Hepatocyte (in vitro differentiated cells): ENCODE measurements around the gene ZNF511. TPM values are rescaled to one million over a fixed set of nuclear protein-coding genes. Genes with fewer than 3 reads are reported as not detected.

Experiments used
- DNase-seq: peaks from one replicate; pipeline ENCODE4 v3.0.0-alpha.2; 2016; ENCODE audit warnings: low spot score
- H2AFZ ChIP-seq: fragments of 200-600 bp; sonication (generic); 2 replicates; pipeline ENCODE4 v1.6.0; 2016; ENCODE audit warnings: antibody characterized with exemption, mild to moderate bottlenecking
- H3K27ac ChIP-seq: fragments of 200-600 bp; sonication (generic); 2 replicates; pipeline ENCODE4 v1.5.1; 2016; ENCODE audit warnings: mild to moderate bottlenecking
- H3K27me3 ChIP-seq: fragments of 200-600 bp; sonication (generic); 2 replicates; pipeline ENCODE4 v1.6.1; 2016
- H3K36me3 ChIP-seq: fragments of 200-600 bp; sonication (generic); replicated peaks from 2 replicates; pipeline ENCODE4 v1.5.1; 2016; ENCODE audit warnings: low read depth; ENCODE audit not compliant: insufficient read depth
- H3K4me1 ChIP-seq: fragments of 200-600 bp; sonication (generic); 2 replicates; pipeline ENCODE4 v1.5.1; 2016; ENCODE audit warnings: mild to moderate bottlenecking, moderate library complexity; ENCODE audit not compliant: insufficient read depth
- H3K4me2 ChIP-seq: fragments of 200-600 bp; sonication (generic); 2 replicates; pipeline ENCODE4 v1.6.0; 2016
- H3K4me3 ChIP-seq: fragments of 200-600 bp; sonication (generic); 2 replicates; pipeline ENCODE4 v1.5.1; 2016; ENCODE audit warnings: mild to moderate bottlenecking
- H3K79me2 ChIP-seq: fragments of 200-600 bp; sonication (generic); 2 replicates; pipeline ENCODE4 v1.6.0; 2017; ENCODE audit warnings: mild to moderate bottlenecking
- H3K9me2 ChIP-seq: fragments of 200-600 bp; sonication (generic); replicated peaks from 2 replicates; pipeline ENCODE4 v1.6.0; 2017; ENCODE audit warnings: mild to moderate bottlenecking; ENCODE audit not compliant: insufficient read depth
- H3K9me3 ChIP-seq: fragments of 200-600 bp; sonication (generic); 2 replicates; pipeline ENCODE4 v1.5.1; 2016; ENCODE audit warnings: low read depth, mild to moderate bottlenecking
- H4K20me1 ChIP-seq: fragments of 200-600 bp; sonication (generic); 2 replicates; pipeline ENCODE4 v1.6.0; 2016; ENCODE audit warnings: mild to moderate bottlenecking; ENCODE audit not compliant: insufficient read depth, poor library complexity, severe bottlenecking
- CTCF ChIP-seq: fragments of 200-600 bp; sonication (generic); IDR thresholded peaks from 2 replicates; pipeline ENCODE4 v1.5.1; 2016; ENCODE audit warnings: antibody characterized with exemption, mild to moderate bottlenecking; ENCODE audit not compliant: poor library complexity
- EZH2 ChIP-seq: fragments of 200-600 bp; sonication (generic); IDR thresholded peaks from 2 replicates; pipeline ENCODE4 v1.6.1; 2016; ENCODE audit warnings: antibody characterized with exemption, mild to moderate bottlenecking, borderline replicate concordance
- EZH2phosphoT487 ChIP-seq: fragments of 200-600 bp; sonication (generic); IDR thresholded peaks from one replicate; pipeline ENCODE4 v1.6.1; 2018; ENCODE audit warnings: antibody characterized with exemption, mild to moderate bottlenecking, low read depth, moderate library complexity; ENCODE audit not compliant: unreplicated experiment, severe bottlenecking
- WGBS: methylation state at CpG from one replicate; pipeline ENCODE4 v1.1.6; 2016; ENCODE audit warnings: low lambda C conversion rate; ENCODE audit errors: missing lambda C conversion rate; 5-methylcytosine and 5-hydroxymethylcytosine counted together
- polyA plus RNA-seq: library from polyadenylated mRNA; unstranded; fragments of >200 nt; fragmentation: Nextera tagmentation; extraction: Ambion mirVana; gene quantifications from 2 replicates; pipeline ENCODE4 v1.2.1, GENCODE V29; 2016
- total RNA-seq: library from RNA; depleted of rRNA; stranded (reverse); fragments of >200 nt; gene quantifications from 2 replicates; pipeline ENCODE4 v1.2.3, GENCODE V29; 2014

The ZNF511 gene
- total and polyA plus RNA-seq, 2 experiments from 2014 or later, result 36.9 to 56.9 TPM

- Histone ChIP-seq H3K27me3 (no peaks in the 10 kb centered on the region), H3K4me1 (peaks cover 4% of the 10 kb centered on the region), H2AFZ (no peak overlapping the region), H3K36me3 (no peaks in the 10 kb centered on the region), H3K9me2 (no peaks in the 10 kb centered on the region), H3K27ac (no peak overlapping the region), H3K9me3 (no peaks in the 10 kb centered on the region), H3K4me3 (no peak overlapping the region), H3K4me2 (no peak overlapping the region), H4K20me1 (peaks cover 7% of the 10 kb centered on the region), H3K79me2 (peaks cover 12% of the 10 kb centered on the region)
- TF ChIP-seq EZH2phosphoT487 (no peak), EZH2 (no peak), CTCF (no peak)
- DNase-seq, result no peak
- 94% methylated on average over 23 of the region's 23 CpGs for whole genome bisulfite sequencing
These were observed 3.5 kb downstream of the ZNF511 start for GRCh38 chr10:133312016-133312768.

GRCh38 chr10:133312769-133313145 lies 4.0 kb downstream of the ZNF511 start:
- H4K20me1 ChIP-seq, result peaks cover 3% of the 10 kb centered on the region
- H3K27me3 ChIP-seq, result no peaks in the 10 kb centered on the region
- H3K4me2 ChIP-seq, result no peak overlapping the region
- no peak overlapping the region for H3K4me3 ChIP-seq
- WGBS, result 96% methylated on average over 9 of the region's 9 CpGs
- H3K36me3 ChIP-seq, result no peaks in the 10 kb centered on the region
- no peak for TF ChIP-seq EZH2
- no peak for TF ChIP-seq CTCF
- TF ChIP-seq EZH2phosphoT487, result no peak
- no peaks in the 10 kb centered on the region for H3K9me3 ChIP-seq
- DNase-seq, result no peak
- no peak overlapping the region for H3K27ac ChIP-seq
- no peaks in the 10 kb centered on the region for H3K9me2 ChIP-seq
- no peaks in the 10 kb centered on the region for H3K4me1 ChIP-seq
- H3K79me2 ChIP-seq, result peaks cover 8% of the 10 kb centered on the region
- H2AFZ ChIP-seq, result no peak overlapping the region

GRCh38 chr10:133313192-133313591 lies 4.5 kb downstream of the ZNF511 start:
- Histone ChIP-seq H4K20me1 (peaks cover 3% of the 10 kb centered on the region), H3K4me1 (no peaks in the 10 kb centered on the region), H3K27ac (no peak overlapping the region), H3K36me3 (no peaks in the 10 kb centered on the region), H3K4me2 (no peak overlapping the region), H3K9me3 (no peaks in the 10 kb centered on the region), H3K4me3 (no peak overlapping the region), H3K79me2 (peaks cover 4% of the 10 kb centered on the region), H2AFZ (no peak overlapping the region), H3K9me2 (no peaks in the 10 kb centered on the region), H3K27me3 (no peaks in the 10 kb centered on the region)
- 95% methylated on average over 4 of the region's 4 CpGs for WGBS
- TF ChIP-seq EZH2 (no peak), EZH2phosphoT487 (no peak), CTCF (no peak)
- DNase-seq, result no peak
